Measurements from ENCODE around the gene DNAJC25. TPM values are rescaled to one million over a fixed set of nuclear protein-coding genes. Genes with fewer than 3 reads are reported as not detected.

DNAJC25 gene
- total and polyA plus RNA-seq, 2 donors: 8.3 to 10.3 TPM

Other genes with a start within 250 kb of the DNAJC25 start
- gene ECPAS, start 147.0 kb upstream of the DNAJC25 start, total RNA-seq: 100 TPM
- gene ECPAS, start 147.0 kb upstream of the DNAJC25 start, polyA plus RNA-seq: 32.7 TPM
- 19.0 TPM for gene ZNF483, start 106.2 kb upstream of the DNAJC25 start, total RNA-seq
- 0.94 TPM for gene ZNF483, start 106.2 kb upstream of the DNAJC25 start, polyA plus RNA-seq
- 60.1 TPM for gene PTGR1, start 31.7 kb upstream of the DNAJC25 start, total RNA-seq
- gene PTGR1, start 31.7 kb upstream of the DNAJC25 start, polyA plus RNA-seq: 81.2 TPM
- 90.4 TPM for gene GNG10, start 30.3 kb downstream of the DNAJC25 start, total RNA-seq
- gene GNG10, start 30.3 kb downstream of the DNAJC25 start, polyA plus RNA-seq: 45.0 TPM
- gene SHOC1, start 163.6 kb downstream of the DNAJC25 start, total RNA-seq: not detected
- 0.05 TPM for gene SHOC1, start 163.6 kb downstream of the DNAJC25 start, polyA plus RNA-seq